Fibroblast of upper back skin (primary cell): ENCODE measurements around the gene DNALI1.
"Not testable (repeated sequence)": the region's sequence is repeated elsewhere in the genome, so short reads cannot be mapped to it uniquely, and the experiment has no call there.

Experiments
- DNase-seq: peaks from one replicate; pipeline ENCODE4 v3.0.0-alpha.2; 2013

The DNALI1 gene

GRCh38 chr1:37557402-37557801, 662 bp downstream of the DNALI1 start:
- DNase-seq = no peak

GRCh38 chr1:37558411-37558810, 1.7 kb downstream of the DNALI1 start:
- no peak for DNase-seq

GRCh38 chr1:37559080-37559479, 2.3 kb downstream of the DNALI1 start:
- DNase-seq = no peak

- DNase-seq = not testable (repeated sequence)
Measured at GRCh38 chr1:37559957-37560379, 3.2 kb downstream of the DNALI1 start.

GRCh38 chr1:37560401-37561132, 3.8 kb downstream of the DNALI1 start:
- no peak for DNase-seq

- peak; percentile 36 for DNase-seq
Measured at GRCh38 chr1:37561133-37562132, 4.7 kb downstream of the DNALI1 start.

GRCh38 chr1:37562984-37563383, 6.2 kb downstream of the DNALI1 start:
- no peak for DNase-seq

- DNase-seq = no peak
Measured at GRCh38 chr1:37564892-37565291, 8.2 kb downstream of the DNALI1 start.

GRCh38 chr1:37567023-37567422, 10.3 kb downstream of the DNALI1 start:
- DNase-seq = no peak

GRCh38 chr1:37570528-37571334, 14.0 kb downstream of the DNALI1 start:
- DNase-seq = no peak

- DNase-seq = peak; percentile 88
Measured at GRCh38 chr1:37574834-37575480, 18.2 kb downstream of the DNALI1 start.

- DNase-seq = no peak
Measured at GRCh38 chr1:37575692-37576091, 19.0 kb downstream of the DNALI1 start.

- DNase-seq = not testable (repeated sequence)
Measured at GRCh38 chr1:37584544-37584943, 27.8 kb downstream of the DNALI1 start.

- no peak for DNase-seq
Measured at GRCh38 chr1:37588939-37589338, 32.2 kb downstream of the DNALI1 start.

GRCh38 chr1:37593726-37594125, 37.0 kb downstream of the DNALI1 start:
- no peak for DNase-seq

GRCh38 chr1:37595440-37596181, 38.9 kb downstream of the DNALI1 start, which contains the start of gene GNL2:
TSS of gene GNL2 (minus strand) at chr1:37595937. CDS start at chr1:37595822, 115 bp downstream.
- peak; percentile 94 for DNase-seq

GRCh38 chr1:37596182-37596667, 39.5 kb downstream of the DNALI1 start:
- no peak for DNase-seq

GRCh38 chr1:37599940-37600339, 43.2 kb downstream of the DNALI1 start:
- DNase-seq = no peak

GRCh38 chr1:37601441-37601840, 44.7 kb downstream of the DNALI1 start:
- no peak for DNase-seq

- DNase-seq = peak; percentile 35
Measured at GRCh38 chr1:37602750-37603694, 46.3 kb downstream of the DNALI1 start.
